HG02798 (cell line): Measurements from ENCODE around the gene SMIM35.

Experiments used
- ATAC-seq: cut with Tn5 transposase; IDR thresholded peaks from one replicate; pipeline ENCODE4 v1.9.1; 2021; ENCODE audit warnings: mild to moderate bottlenecking; ENCODE audit not compliant: unreplicated experiment, poor library complexity

SMIM35 gene

GRCh38 chr11:118111019-118111743, 24.4 kb upstream of the SMIM35 start:
- ATAC-seq = no peak

GRCh38 chr11:118109231-118109630, 22.5 kb upstream of the SMIM35 start:
- ATAC-seq = no peak

GRCh38 chr11:118108513-118108912, 21.8 kb upstream of the SMIM35 start:
- ATAC-seq = no peak

GRCh38 chr11:118106789-118107335, 20.1 kb upstream of the SMIM35 start:
- no peak for ATAC-seq

GRCh38 chr11:118105657-118106305, 19.0 kb upstream of the SMIM35 start:
- no peak for ATAC-seq

- ATAC-seq = no peak
These were observed 17.7 kb upstream of the SMIM35 start for GRCh38 chr11:118104491-118104890.

- ATAC-seq = no peak
These were observed 16.0 kb upstream of the SMIM35 start for GRCh38 chr11:118102721-118103261.

GRCh38 chr11:118100691-118101232, 14.0 kb upstream of the SMIM35 start:
- no peak for ATAC-seq

GRCh38 chr11:118099838-118100556, 13.2 kb upstream of the SMIM35 start:
- ATAC-seq = no peak

GRCh38 chr11:118098996-118099837, 12.5 kb upstream of the SMIM35 start:
- no peak for ATAC-seq

GRCh38 chr11:118095967-118096367, 9.2 kb upstream of the SMIM35 start:
- no peak for ATAC-seq

- no peak for ATAC-seq
These were observed 8.7 kb upstream of the SMIM35 start for GRCh38 chr11:118095493-118095892.

GRCh38 chr11:118092907-118093571, 6.3 kb upstream of the SMIM35 start:
- ATAC-seq = no peak

GRCh38 chr11:118091690-118092089, 4.9 kb upstream of the SMIM35 start:
- no peak for ATAC-seq

- no peak for ATAC-seq
These were observed 3.9 kb upstream of the SMIM35 start for GRCh38 chr11:118090545-118091162.

GRCh38 chr11:118088531-118088930, 1.8 kb upstream of the SMIM35 start:
- no peak for ATAC-seq

- ATAC-seq = no peak
These were observed 1.2 kb upstream of the SMIM35 start for GRCh38 chr11:118087931-118088330.

GRCh38 chr11:118084656-118085055, 2.1 kb downstream of the SMIM35 start:
- no peak for ATAC-seq

GRCh38 chr11:118084247-118084646, 2.5 kb downstream of the SMIM35 start:
- ATAC-seq = no peak
